GM18517 (cell line): ENCODE results near the gene MAP2.
A peak's percentile ranks its signal among the peaks of the same experiment; 100 is the strongest.

ENCODE experiments used
- ATAC-seq: cut with Tn5 transposase; IDR thresholded peaks from one replicate; pipeline ENCODE4 v1.9.1; 2021; ENCODE audit warnings: mild to moderate bottlenecking, moderate library complexity; ENCODE audit not compliant: unreplicated experiment

Gene MAP2

GRCh38 chr2:209423562-209424198 lies at the start of gene MAP2:
TSS of gene MAP2 (plus strand) at chr2:209424047. CDS start at chr2:209653171, 229,124 bp downstream.
- ATAC-seq, result peak; percentile 92

GRCh38 chr2:209376686-209377085 lies 47.2 kb upstream of the MAP2 start:
- ATAC-seq, result no peak

GRCh38 chr2:209380293-209380692 lies 43.6 kb upstream of the MAP2 start:
- ATAC-seq, result peak; percentile 99

GRCh38 chr2:209381091-209381490 lies 42.8 kb upstream of the MAP2 start:
- ATAC-seq, result no peak

GRCh38 chr2:209382775-209383174 lies 41.1 kb upstream of the MAP2 start:
- no peak for ATAC-seq

- ATAC-seq, result no peak
These were observed 40.6 kb upstream of the MAP2 start for GRCh38 chr2:209383212-209383611.

GRCh38 chr2:209387389-209387788 lies 36.5 kb upstream of the MAP2 start:
- ATAC-seq, result no peak

GRCh38 chr2:209388446-209389037 lies 35.3 kb upstream of the MAP2 start:
- ATAC-seq, result no peak

GRCh38 chr2:209389171-209389618 lies 34.7 kb upstream of the MAP2 start:
- no peak for ATAC-seq

GRCh38 chr2:209390839-209391238 lies 33.0 kb upstream of the MAP2 start:
- ATAC-seq, result no peak

GRCh38 chr2:209391776-209392401 lies 32.0 kb upstream of the MAP2 start:
- ATAC-seq, result no peak

- ATAC-seq, result no peak
These were observed 28.6 kb upstream of the MAP2 start for GRCh38 chr2:209395229-209395628.

GRCh38 chr2:209395652-209396051 lies 28.2 kb upstream of the MAP2 start:
- ATAC-seq, result no peak

GRCh38 chr2:209398463-209398862 lies 25.4 kb upstream of the MAP2 start:
- no peak for ATAC-seq

GRCh38 chr2:209401788-209402187 lies 22.1 kb upstream of the MAP2 start:
- ATAC-seq, result no peak

- no peak for ATAC-seq
These were observed 12.6 kb upstream of the MAP2 start for GRCh38 chr2:209411296-209411695.

GRCh38 chr2:209411718-209412117 lies 12.1 kb upstream of the MAP2 start:
- ATAC-seq, result no peak

- ATAC-seq, result no peak
These were observed 10.4 kb upstream of the MAP2 start for GRCh38 chr2:209413311-209414014.

GRCh38 chr2:209416913-209417312 lies 6.9 kb upstream of the MAP2 start:
- no peak for ATAC-seq

- no peak for ATAC-seq
These were observed 1.6 kb upstream of the MAP2 start for GRCh38 chr2:209422191-209422754.

- peak; percentile 4 for ATAC-seq
These were observed 403 bp downstream of the MAP2 start for GRCh38 chr2:209424199-209424701.
